Measurements from ENCODE around the gene GJB3. TPM values are rescaled to one million over a fixed set of nuclear protein-coding genes. Genes with fewer than 3 reads are reported as not detected.
"Not testable (repeated sequence)": the region's sequence is repeated elsewhere in the genome, so short reads cannot be mapped to it uniquely, and the experiment has no call there.

The GJB3 gene
- total RNA-seq, 4 donors from 2014 or later, result not detected

DNA sequence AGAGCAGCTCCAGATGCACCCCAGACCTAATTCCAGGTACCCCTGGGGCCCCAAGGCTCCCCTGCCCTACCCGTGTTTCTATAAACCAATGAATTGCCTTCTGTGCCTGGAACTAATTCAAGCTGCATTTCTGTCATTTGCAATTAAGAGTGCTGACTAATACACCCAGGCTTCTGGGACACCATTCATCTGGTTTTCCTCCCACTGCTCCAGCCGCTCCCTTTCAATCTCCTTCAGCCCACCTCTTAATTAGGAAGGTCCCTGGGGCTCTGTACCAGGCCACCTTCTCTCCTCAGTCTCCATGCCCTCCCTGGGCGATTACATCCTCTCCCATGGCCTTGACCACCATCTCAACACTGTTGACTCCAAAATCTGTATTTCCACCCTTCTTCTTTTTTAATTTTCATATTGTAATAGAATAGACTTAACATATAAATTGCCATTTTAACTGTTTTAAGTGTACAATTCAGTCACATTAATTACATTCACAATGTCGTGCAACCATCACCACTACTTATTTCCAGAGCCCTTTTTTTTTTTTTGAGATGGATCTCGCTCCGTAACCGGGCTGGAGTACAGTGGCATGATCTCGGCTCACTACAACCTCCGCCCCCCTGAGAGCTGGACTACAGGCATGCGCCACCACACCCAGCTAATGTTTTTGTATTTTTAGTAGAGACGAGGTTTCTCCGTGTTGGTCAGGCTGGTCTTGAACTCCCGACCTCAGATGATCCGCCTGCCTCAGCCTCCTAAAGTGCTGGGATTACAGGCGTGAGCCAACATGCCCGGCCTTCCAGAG, 9.2 kb upstream of the GJB3 start:
- DNase-seq (ENCODE audit: low spot score), result no peak
- ATAC-seq (ENCODE audit: low FRiP score), result no peak
- no peak for TF ChIP-seq CTCF (IDR thresholded peaks at IDR 0.05)

- ATAC-seq (ENCODE audit: low FRiP score); DNase-seq (ENCODE audit: low spot score): not testable (repeated sequence)
Observed at GRCh38 chr1:34773114-34773513, 7.9 kb upstream of the GJB3 start.

DNA sequence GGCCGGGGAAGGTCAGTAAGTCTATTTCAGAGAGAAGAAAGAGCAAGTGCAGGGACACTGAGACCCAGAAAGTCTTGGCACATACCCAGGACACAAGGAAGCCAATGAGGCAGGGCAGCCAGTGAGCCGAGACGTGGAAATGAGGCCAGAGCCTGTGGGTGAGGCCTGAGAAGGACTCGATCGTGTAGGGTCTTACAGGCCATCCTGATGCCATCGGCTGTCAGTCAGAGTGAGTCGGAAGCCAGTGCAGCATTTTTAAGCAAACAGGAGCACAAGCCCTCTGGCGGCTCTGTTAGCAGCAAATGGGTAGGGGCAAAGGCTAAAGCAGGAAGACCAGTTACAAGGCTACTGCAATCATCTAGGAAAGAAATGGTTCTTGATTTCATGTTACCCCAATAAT, 6.1 kb upstream of the GJB3 start:
- DNase-seq (ENCODE audit: low spot score) (no peak), ATAC-seq (ENCODE audit: low FRiP score) (no peak)
- TF ChIP-seq CTCF (IDR thresholded peaks at IDR 0.05), result no peak

DNA sequence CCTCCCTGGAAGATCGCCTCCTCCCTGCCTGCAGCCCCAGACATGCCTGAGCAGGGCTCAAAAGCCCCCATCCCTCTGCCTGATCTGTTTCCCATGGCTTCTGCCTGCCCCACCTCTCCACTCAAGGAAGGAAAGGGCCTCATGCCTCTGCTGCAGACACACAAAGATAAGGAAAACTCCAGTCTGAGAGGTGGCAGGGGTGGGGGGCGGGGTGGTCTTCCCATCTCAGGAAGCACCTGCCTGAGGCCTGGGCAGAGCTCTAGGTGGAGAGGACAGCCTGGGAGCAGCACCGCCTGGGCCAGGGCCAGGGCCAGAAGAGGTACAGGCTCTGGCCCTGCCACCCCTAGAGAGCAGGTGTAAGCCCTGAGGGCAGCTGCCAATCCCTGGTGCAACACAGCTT, 4.1 kb upstream of the GJB3 start:
- DNase-seq (ENCODE audit: low spot score) (no peak), ATAC-seq (ENCODE audit: low FRiP score) (no peak)
- no peak for TF ChIP-seq CTCF (IDR thresholded peaks at IDR 0.05)

GRCh38 chr1:34777519-34778321, 3.3 kb upstream of the GJB3 start:
- TF ChIP-seq CTCF (IDR thresholded peaks at IDR 0.05), result no peak
- DNase-seq (ENCODE audit: low spot score) (no peak), ATAC-seq (ENCODE audit: low FRiP score) (no peak)

- DNase-seq (ENCODE audit: low spot score), result no peak
- TF ChIP-seq CTCF (IDR thresholded peaks at IDR 0.05), result no peak
- ATAC-seq (ENCODE audit: low FRiP score), result no peak
Observed at GRCh38 chr1:34778381-34778780, 2.6 kb upstream of the GJB3 start.

DNA sequence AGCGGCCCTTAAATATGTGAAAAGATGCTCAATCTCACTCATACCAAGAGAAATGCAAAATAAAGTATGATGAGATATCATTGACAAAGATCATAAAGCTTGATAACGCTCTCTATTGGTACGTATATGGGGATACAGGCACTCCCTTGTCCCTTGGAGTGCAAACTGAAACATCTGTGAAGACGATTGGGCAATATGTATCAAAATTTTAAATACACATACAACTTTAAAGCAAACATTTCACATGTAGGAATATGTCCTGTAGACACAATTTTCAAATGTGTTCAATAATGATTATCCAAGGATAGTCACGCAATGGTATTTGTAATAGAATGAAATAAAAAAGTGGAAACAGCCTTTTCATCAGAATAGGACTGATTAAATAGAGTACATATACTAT, 2.0 kb upstream of the GJB3 start:
- no peak for TF ChIP-seq CTCF (IDR thresholded peaks at IDR 0.05)
- no peak for ATAC-seq (ENCODE audit: low FRiP score)
- DNase-seq (ENCODE audit: low spot score), result no peak
